Measurements from ENCODE around the gene MDN1. TPM values are rescaled to one million over a fixed set of nuclear protein-coding genes. Genes with fewer than 3 reads are reported as not detected.

Gene MDN1
- total and polyA plus RNA-seq, 2 of the 8 experiments (the other 6 are each of a cell fraction or from before 2014, with no cell fraction given) = 53.5 to 179 TPM

GRCh38 chr6:89602166-89602565, 217.4 kb downstream of the MDN1 start:
- CTCF ChIA-PET (ENCODE audit: partially characterized antibody) = interaction anchor here (1.0 to 2.3 kb wide), 8 partner anchors 10 to 230 kb away, joined by 3 to 6 read pairs (median 4); no protein-coding TSS in a partner anchor
- TF ChIP-seq EP300 (IDR thresholded peaks at IDR 0.05; ENCODE audit: borderline replicate concordance in 1 of 2, low read depth in 2 of 2, low read length in 2 of 2) = no peak
- TF ChIP-seq RXRA (IDR thresholded peaks at IDR 0.05; ENCODE audit: insufficient read depth, low read depth, low read length) = no peak
- TF ChIP-seq ATF2 (IDR thresholded peaks at IDR 0.05; ENCODE audit: low read length) = no peak
- TF ChIP-seq CHD2 (IDR thresholded peaks at IDR 0.05; ENCODE audit: low read length) = no peak
- TF ChIP-seq GTF2F1 (IDR thresholded peaks at IDR 0.05; ENCODE audit: borderline replicate concordance, low read depth, low read length) = no peak
- TF ChIP-seq HDAC6 (IDR thresholded peaks at IDR 0.05; ENCODE audit: low read depth, low read length) = no peak
- no peak for TF ChIP-seq CBX8 (IDR thresholded peaks at IDR 0.05; ENCODE audit: borderline replicate concordance, low read depth, low read length)
- no peak for TF ChIP-seq BACH1 (IDR thresholded peaks at IDR 0.05; ENCODE audit: low read length)
- TF ChIP-seq SAP30 (IDR thresholded peaks at IDR 0.05; ENCODE audit: insufficient read depth, insufficient replicate concordance, low read length) = no peak
- TF ChIP-seq FOSL1 (IDR thresholded peaks at IDR 0.05; ENCODE audit: insufficient read depth, low read depth, low read length) = no peak
- TF ChIP-seq GABPA (IDR thresholded peaks at IDR 0.05; ENCODE audit: borderline replicate concordance, insufficient read depth, low read length) = no peak
- TF ChIP-seq KDM1A (IDR thresholded peaks at IDR 0.05; ENCODE audit: borderline replicate concordance, low read length) = no peak

More at GRCh38 chr6:89602166-89602565, 217.4 kb downstream of the MDN1 start:
- Histone ChIP-seq H2BK5ac (ENCODE audit: low read depth, low read length) (no peak overlapping the region), H3K4me2 (ENCODE audit: insufficient read depth in 1 of 2, low read depth in 2 of 2, low read length in 2 of 2) (no peak overlapping the region), H4K91ac (replicated peaks; ENCODE audit: insufficient read length, low read length) (no peak overlapping the region), H3K14ac (ENCODE audit: insufficient read length) (no peak overlapping the region), H4K20me1 (replicated peaks in 1 of 2; ENCODE audit: control insufficient read depth in 1 of 2, insufficient read depth in 2 of 2, low read length in 2 of 2) (no peaks in the 10 kb centered on the region), H3K79me2 (ENCODE audit: control insufficient read depth in 1 of 2, insufficient read depth in 2 of 2, low read length in 2 of 2) (no peaks in the 10 kb centered on the region), H3K56ac (replicated peaks; ENCODE audit: insufficient read length, low read depth, low read length) (no peak overlapping the region), H3K18ac (ENCODE audit: extremely low read depth, low read length) (no peak overlapping the region), H2BK20ac (ENCODE audit: low read length) (no peak overlapping the region), H3K4me1 (replicated peaks in 1 of 4; ENCODE audit: control insufficient read depth in 3 of 4, insufficient read depth in 4 of 4, low read length in 3 of 4) (no peaks in the 10 kb centered on the region), H2BK15ac (ENCODE audit: low read length) (no peak overlapping the region), H2AK5ac (ENCODE audit: low read depth, low read length) (no peak overlapping the region), H3K9ac (replicated peaks in 1 of 4; ENCODE audit: extremely low read depth in 1 of 4, low read depth in 3 of 4, low read length in 3 of 4) (no peak overlapping the region), H3K4me3 (ENCODE audit: extremely low read depth in 1 of 4, insufficient read depth in 2 of 4, low read depth in 3 of 4, low read length in 4 of 4) (no peak overlapping the region), H3K27ac (ENCODE audit: low read depth, low read length) (no peak overlapping the region), H3K9me3 (ENCODE audit: insufficient read depth in 2 of 2, low read depth in 1 of 2, low read length in 1 of 2) (no peaks in the 10 kb centered on the region), H4K5ac (ENCODE audit: insufficient read length, low read depth, low read length) (no peak overlapping the region), H4K8ac (ENCODE audit: extremely low read depth, insufficient read depth, low read length) (no peak overlapping the region), H3K23me2 (ENCODE audit: low read depth, low read length) (no peaks in the 10 kb centered on the region), H3K36me3 (ENCODE audit: control insufficient read depth in 2 of 4, insufficient read depth in 4 of 4, low read length in 3 of 4) (no peaks in the 10 kb centered on the region), H3K79me1 (ENCODE audit: low read depth, low read length) (no peaks in the 10 kb centered on the region), H3K27me3 (replicated peaks in 1 of 4; ENCODE audit: control insufficient read depth in 3 of 4, extremely low read depth in 1 of 4, insufficient read depth in 3 of 4, low read length in 3 of 4) (no peaks in the 10 kb centered on the region), H3K4ac (replicated peaks; ENCODE audit: insufficient read length, low read depth, low read length) (no peak overlapping the region), H3K23ac (ENCODE audit: insufficient read length) (no peak overlapping the region), H2AFZ (ENCODE audit: low read length) (no peak overlapping the region), H2BK12ac (ENCODE audit: low read depth, low read length) (no peak overlapping the region), H2BK120ac (replicated peaks; ENCODE audit: low read depth, low read length) (no peak overlapping the region)
- WGBS, 2 experiments (ENCODE audit: extremely low coverage in 1 of 2, insufficient coverage in 1 of 2, insufficient read length in 1 of 2, insufficient replicate concordance in 2 of 2, low coverage in 1 of 2, low lambda C conversion rate in 2 of 2, missing lambda C conversion rate in 1 of 2) = 90% methylated on average over 6 of the region's 6 CpGs; no CpG with 5 or more reads in 1 of the 2 experiments
- POLR2A ChIA-PET (ENCODE audit: partially characterized antibody) = no interaction called here
- FAIRE-seq = no peak
- no peak for DNase-seq (ENCODE audit: low read depth in 1 of 2, low spot score in 2 of 2)
